GM19372 (cell line): ENCODE data around the gene PRDM16.

Source experiments
- ATAC-seq: cut with Tn5 transposase; IDR thresholded peaks from one replicate; pipeline ENCODE4 v1.9.1; 2021; ENCODE audit warnings: mild to moderate bottlenecking, low read depth, moderate library complexity; ENCODE audit not compliant: unreplicated experiment

Gene PRDM16

DNA sequence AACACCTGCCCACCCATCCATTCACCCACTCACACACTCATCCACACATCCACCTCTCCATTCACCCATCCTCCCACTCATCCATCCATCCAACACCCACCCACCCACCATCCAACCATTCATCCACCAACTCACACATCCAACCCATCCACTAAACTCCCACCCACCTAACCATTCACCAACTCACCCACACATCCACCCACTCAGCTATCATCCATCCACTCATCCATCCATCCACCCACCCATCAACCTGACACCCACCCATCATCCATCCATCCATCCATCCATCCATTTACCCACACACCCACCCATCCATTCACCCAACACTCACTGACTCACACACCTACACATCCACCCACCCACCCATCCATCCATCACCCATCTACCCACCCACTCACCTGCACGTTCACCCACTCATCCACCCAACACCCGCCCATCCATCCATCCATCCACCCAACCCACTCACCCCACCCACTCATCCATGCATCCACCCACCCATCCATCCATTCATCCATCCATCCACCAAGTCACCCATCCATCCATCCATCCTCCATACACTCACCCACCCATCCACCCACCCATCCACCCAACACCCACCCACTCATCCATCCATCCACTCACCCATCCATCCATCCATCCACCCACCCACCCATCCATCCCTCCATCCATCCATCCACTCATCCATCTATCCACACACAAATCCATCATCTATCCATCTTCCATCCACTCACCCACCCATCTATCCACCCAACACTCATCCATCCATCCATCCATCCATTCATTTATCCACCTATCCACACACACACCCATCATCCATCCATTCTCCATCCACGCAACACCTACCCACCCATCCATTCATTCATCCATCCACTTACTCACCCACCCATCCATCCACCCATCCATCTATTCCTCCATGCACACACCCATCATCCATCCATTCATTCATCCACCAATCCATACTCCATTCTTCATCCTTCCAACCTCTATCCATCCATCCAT is 17.4 kb upstream of the PRDM16 start:
- ATAC-seq: no peak

DNA sequence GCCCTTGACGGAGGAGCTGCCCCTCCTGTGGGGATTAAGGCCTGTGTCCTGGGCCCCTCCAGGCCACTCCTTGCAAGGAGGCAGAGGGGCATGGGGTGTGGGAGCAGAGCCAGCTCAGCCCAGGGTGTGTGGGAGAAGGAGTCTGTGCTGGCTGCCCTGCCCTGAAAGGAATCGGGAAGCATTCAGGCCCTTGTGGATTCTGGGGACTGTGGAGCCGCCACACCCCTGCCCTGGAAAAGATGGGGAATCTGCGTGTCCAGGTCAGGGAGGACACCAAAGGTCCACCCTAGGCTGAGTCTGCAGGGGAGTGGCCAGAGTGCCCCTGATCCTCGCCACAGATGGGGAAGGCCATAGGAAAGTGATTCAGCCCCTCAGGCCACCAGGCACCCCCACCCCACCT is 16.5 kb upstream of the PRDM16 start:
- no peak for ATAC-seq

DNA sequence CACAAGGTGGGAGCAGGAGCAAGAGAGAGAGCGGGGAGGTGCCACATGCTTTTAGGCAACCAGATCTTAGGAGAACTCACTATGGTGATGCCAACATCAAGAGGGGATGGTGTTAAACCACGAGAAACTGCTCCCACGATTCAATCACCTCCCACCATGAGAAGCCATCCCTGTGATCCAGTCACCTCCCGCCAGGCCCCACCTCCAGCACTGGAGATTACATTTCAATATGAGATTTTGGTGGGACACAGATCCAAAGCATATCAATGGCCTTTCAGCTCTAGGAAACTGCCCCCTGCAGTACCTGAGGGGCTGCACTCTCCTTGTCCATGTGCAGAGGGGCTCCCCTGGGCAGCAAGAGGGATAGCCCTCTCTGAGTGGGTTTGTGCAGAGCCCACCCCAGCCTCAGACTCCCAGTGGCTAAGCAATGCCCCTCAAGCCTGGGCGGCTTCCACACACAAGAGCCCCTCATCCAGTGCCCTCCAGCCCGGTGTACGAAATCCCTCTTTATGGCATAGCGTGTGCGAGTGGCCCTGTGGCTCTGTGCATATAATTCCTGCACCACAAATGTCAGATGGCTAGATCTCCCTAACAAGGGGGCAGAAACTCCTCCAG is 15.5 kb upstream of the PRDM16 start:
- ATAC-seq: no peak

DNA sequence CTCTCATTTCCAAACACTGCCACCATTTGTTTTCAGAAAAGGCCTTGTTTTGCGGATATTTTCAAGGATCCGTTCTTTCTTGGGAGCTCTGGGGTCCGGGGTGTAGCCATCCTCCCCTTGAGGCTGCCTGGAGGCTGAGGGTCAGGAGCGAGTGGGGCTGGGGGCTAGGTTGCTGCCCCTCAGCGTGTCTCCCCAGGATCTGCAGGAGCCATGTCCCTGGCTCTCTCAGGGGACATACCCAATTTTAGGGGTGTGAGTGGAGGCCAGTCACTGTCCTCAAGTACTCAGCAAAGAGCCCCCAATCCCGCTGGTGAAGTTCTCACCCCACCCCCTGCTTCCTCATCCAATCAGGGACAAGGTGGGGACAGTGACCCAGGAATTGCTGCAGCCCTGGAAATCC is 15.0 kb upstream of the PRDM16 start:
- no peak for ATAC-seq

DNA sequence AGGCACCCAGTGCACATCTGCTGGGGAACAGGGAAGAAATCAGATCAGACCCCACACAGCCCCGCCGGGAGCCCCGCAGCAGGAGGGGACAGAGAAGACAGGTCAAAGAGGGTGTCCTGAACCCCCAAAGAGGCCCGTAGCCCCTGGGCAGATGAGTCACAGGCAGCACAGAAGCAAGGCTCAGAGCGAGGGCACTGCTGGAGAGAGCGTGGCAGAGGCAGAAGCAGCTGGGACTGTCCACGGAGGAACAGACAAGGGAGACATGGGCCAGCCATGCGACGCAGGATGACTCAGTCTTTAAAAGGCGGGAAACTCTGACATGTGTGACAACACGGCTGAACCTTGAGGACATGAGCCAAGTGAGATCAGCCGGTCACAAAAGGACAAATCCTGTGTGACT is 14.5 kb upstream of the PRDM16 start:
- no peak for ATAC-seq

DNA sequence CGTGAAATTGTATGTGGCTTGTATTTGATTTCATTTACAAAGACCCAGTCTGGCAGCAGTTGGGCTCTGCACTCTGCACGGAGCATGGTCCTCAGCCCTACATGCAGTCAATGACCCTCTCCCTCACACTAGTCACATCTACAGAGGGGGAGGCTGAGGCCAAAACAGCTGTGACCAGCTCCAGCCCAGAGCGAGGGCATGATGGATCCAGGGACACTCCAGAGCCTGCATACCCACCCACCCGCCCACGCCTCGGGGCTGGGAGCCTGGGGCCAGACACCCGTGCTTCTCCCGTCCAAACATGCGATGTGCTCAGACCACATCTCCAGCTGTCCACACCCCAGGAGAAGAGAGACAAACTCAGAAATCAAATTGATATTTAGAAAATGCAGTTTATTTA is 14.0 kb upstream of the PRDM16 start:
- no peak for ATAC-seq

DNA sequence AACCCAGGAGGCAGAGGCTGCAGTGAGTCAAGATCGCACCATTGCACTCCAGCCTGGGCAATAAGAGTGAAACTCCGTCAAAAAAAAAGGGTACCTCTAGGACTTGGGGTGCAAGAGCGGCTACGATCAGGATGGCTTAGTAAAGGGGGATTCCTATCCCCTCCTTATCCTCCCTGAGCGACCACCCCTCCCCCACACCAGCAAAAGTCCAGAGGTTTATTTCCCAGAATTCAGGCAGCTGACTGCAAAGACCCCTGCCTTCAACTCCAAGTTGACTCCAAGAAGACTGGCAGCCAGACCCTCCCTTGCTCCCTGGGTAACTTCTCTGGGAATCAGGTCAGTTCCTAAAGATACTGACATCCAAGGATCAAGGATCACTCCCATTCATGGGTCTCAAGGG is 12.4 kb upstream of the PRDM16 start:
- ATAC-seq: no peak

DNA sequence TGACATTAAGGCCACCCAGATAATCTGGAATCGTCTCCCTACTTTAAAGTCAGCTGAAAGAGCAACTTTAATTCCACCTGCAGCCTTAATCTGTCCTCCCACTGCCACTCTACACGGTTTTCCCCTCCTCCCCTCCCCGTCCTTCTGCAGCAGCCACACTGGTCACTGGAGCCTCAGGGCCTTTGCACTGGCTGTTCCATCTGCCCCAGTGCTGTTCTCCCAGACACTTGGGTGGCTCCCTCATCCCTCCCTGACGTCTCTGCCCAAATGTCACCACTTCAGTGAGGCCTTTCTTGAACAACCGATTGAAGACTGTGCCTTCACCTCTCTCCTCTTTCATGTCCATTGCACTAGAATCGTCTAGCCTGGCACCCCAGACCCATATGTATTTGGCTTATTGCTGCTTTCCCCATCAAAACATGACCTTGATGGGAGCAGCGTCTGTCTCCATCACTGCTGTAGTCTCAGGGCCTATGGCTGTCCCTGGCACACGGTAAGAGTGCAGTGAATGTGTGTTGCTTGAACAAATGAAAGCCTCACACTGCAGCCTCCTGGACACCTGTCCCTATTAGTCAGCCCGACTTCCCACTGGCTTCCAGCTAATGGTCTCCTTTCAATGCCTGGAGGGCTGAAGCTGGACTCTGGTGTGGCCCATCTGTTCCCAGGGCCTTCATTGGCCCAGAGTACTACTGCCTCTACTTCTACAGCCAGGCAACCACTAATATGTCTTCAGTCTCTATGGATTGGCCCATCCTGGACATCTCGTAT is 10.6 kb upstream of the PRDM16 start:
- no peak for ATAC-seq

DNA sequence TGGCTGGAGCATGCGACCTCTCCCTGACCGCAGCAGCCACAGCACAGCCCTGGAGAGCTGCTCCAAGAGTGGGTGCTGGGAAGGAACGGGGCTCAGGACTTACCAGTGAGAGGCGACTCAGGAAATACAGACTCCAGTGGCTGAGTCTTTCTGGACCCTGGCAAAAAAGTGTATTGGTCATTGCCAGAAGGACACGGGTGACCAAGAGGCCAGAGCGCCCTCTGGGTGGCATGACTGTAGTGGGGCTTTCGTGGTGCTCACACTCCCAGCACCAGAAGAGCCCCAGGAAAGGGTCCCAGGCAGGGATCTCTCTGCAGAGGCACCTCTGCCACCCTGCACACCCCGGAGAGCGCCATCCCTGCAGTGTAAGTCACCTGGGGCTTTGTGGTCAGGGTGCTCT is 8.9 kb upstream of the PRDM16 start:
- ATAC-seq: no peak

DNA sequence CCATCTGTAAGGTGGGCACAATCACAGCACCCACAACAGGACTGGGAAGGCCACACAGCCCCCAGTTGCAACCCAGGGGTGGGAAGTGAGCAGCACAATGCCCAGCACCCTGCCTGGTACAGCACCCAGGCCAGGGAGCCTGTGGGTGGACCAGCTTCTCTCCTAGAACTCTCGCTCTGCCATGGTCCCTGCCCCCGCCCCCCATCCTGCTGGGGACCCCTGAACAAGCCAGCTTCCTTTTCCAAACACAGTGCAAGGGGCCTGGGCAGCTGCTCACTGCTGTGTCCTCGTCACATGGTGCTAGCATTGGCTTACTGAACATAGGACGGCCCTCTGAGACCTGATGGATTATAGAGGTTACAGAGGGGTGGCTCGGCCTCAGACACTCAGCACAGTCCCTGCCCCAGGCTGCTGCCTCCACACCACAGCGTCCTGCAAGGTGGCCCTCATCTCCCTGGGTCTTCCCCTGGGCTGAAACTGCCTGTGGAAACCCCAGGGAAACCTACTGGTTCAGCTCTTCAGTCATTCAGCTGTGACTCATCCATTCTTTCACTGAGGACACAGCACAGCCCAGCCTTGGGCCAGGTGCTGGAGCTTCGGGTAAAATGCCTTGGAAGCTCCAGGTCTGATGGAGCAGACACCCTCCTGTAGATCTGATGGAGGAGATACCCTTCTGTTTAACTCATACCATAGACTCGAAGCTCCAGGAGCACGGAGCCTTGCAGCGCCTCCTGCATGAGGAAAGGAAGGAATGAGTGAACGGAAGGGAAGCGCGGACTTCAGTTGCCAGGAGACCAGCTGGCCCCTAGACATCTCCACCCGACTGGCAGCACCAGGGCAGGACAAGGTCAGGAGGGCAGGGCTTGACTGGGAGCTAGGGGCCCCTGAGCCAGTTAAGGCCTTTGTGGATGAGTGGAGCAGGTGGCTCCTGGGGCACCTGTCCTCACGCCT is 8.1 kb upstream of the PRDM16 start:
- ATAC-seq: no peak

DNA sequence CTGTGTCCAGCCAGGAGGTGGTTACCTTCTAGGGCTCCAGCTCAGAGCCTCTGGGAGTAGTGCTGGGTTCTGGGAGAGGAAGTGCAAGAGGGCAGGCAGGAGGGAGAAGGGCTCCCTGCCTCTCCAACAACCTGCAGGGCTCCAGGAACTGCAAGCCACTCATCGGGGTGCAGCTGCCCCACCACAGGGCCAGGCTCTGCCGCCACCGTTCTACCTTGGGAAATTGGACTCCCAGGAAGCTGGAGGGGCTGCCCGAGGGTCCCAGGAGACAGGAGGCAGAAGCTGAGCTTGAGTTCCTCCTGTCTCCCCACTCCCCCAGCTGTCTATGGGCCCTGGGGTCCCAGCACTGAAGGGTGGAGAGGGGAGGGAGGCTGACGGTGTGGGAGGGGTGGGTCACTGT is 7.4 kb upstream of the PRDM16 start:
- no peak for ATAC-seq

DNA sequence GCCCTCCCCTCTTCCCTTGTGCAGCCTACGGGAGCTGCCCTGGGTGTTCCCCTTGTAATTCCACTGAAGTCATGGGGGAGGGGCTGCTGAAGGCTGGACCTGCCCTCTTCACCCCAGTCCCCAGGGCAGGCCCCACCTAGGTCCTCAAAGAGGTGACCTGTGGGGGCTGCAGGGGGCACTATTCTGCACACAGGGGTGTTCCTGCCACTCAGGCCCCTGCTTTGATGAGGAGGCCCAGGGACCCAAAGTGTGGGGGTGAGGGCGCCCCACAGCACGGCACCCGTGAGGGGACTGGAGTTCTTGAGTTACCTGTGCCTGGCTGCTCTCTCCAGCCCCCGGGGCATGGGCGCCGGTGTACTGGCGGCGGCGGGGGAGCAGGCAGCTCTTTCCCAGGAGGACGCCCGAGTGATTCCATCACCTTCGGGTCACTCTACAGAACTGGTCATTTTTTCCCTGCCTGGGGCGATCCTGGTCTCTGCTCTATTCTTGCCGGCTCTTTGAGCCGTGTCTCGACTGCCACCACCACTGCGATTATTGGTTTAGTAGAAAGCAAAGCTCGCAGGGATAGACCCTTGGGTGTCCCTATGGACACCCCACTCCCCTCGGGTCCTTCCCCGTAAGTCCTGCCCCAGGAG is 6.9 kb upstream of the PRDM16 start:
- ATAC-seq: no peak

DNA sequence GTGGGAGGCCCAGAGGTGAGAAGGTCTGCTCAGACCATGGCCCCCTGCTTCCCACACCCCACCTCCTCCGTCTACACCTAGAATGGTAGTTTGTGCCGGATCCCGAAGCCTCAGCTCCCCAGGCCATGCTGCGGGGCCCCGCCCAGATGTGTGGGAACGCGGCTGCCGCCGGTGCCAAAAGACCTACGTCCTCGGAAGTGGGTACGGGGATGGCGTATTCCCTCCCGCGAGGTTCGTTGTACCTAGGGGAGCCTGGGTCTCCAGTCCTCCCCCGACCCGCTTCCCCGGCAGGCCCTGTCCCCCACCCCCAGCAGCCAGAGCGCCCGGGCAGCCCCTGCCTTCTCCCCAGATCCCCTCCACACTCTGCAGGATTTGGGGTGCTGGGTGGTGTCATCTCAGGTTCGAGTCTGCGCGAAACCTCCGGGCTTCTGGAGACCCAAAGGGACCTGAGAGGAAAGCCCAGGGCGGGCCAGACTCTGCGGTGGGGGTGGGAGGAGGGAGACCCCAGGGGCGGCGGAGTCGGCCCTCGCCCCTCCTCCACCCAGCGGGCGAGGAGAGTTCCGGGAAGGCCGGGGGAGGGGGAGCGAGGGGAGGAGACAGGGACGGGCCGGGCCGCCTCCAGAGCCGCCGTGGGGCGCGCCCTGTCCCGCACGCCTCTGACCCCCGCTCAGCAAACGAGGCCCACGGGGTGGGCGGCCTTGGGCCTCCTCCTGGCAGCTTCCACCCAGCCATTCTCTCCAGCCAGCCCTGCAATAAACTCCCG is 6.2 kb upstream of the PRDM16 start:
- no peak for ATAC-seq

DNA sequence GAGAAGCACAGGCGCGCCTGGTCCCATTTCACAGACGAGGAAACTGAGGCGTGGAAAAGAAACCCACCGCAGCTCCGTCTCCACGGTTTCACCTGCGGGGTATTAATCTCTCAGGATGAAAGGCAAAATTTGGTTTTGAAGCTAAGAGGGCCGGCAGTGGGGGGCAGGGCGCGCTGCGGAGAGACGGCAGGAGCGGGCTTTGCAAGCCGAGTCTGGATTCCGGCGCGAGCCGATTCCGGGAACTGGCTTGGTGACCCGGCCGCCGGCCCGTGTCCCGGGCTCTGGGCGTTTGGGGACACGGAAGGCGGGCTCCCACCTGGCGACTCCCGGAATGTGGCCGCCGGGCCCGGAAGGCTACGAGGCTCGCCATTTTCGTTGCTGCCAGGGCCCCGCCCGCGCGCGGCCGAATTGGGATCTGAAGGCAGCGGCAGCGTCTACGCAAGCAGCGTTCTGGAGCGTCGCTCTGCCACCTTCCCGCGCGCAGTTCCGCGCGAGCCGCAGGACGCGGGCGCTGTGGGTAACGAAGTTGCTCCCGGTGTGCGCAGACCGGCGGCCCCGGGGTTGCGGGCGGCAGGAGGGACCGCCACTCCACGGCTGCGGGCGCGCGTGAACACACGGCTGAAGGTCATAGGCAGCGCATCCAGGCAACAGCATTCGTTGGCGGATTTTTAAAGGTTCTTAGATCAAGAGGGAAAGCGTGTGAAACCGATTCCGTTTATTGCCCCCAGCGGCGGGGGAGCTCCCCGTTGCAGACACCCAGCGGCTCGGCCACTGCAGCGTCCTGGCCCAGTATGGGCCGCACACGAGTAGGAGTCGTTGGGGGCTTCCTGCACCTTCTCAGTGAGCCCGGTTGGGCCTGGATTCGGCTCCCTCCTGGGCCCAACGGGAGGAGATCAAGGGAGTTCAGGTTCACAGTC is 5.4 kb upstream of the PRDM16 start:
- no peak for ATAC-seq

DNA sequence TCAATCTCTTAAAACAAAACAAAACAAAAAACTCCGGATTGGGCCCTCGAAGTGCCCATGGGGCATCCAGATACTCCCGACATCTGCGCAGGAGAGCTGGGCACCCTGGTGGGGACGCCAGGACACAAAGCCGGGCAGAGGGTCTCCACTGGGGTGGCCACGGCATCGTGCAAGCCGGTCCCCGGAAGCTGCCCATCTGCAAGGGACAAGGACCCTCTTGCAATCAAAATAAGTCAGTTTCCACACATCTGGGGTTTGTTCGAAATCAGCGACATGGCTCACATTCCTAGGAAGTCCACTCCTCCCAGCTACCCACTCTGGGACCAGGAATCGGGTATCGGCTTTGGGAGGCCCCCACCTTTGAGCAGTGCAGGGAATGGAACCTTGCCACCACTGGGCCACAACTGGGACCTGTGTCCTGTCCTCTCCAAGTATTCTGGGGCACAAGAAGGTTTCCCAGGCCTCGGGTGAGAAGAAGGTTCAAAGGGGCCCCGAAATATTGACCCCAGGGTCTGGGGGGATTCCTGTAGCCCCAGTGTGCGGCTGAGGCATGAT is 4.6 kb upstream of the PRDM16 start:
- ATAC-seq: no peak

DNA sequence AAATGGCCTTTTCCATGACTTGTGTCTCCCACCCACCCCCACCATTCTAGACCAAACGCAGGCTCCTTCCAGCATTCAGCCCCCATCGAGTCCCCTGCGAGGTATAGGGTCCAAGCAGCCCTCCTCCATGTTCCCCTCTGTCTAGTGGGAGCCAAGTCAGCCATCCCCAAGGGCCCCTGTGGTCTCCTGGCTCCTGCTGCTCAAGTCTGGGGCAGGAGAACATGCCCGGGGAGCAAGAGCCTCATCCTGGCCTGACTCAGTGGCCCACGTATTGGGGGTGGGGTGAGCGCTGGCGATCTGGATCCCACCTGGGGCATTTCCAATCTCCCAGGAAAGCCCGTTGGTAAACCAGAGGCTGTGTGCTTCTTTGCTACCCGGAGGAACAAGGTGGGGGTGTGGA is 4.1 kb upstream of the PRDM16 start:
- ATAC-seq: no peak

DNA sequence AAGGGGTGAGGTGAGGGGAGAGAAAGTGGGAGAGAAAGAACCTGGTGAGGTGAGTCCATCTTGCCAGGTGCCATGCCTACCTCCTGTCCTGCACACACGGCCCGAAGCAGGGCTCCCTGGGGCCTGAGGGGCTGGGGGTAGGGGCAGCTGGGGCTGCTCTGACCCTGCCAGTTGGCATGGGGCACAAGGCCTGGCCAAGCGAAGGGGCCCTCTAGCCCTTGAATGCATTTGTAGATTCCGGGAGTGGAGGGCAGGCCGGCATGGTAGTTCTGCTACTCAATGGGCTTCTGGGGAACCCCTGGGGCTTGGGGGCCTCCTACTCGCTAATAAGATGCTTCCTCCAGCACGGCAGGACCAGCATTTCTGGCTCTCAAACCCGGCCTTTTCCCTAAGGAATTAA is 3.6 kb upstream of the PRDM16 start:
- no peak for ATAC-seq

DNA sequence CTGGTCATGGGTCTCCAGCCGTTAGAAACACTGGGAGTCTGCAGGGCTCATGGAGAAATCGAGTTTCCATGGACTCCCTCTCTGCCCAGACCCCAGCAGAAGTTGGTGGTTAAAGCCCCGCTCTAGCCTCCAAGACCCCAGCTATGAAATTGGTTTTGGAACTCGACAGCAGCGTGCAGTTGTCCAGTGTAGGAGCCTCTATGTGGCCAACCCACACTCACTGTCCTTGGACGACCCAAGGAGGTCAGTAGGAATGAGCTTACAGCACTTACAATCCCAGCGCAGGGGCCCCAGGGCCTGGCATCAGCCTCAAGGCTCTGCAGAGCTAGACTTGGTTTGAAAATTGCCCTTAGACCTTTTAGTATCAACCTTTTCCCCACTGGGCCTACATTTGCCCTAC is 3.2 kb upstream of the PRDM16 start:
- ATAC-seq: no peak
